HL-60/S4 (cell line): ENCODE results near the gene ATXN7L1.

Source experiments
- in situ Hi-C: fragments of 300-500 bp; cut with MboI; formaldehyde crosslinking; loops from 2 replicates; pipeline ENCODE4 v1.14.3; 2022; ENCODE audit warnings: low sequenced_read_pairs

The ATXN7L1 gene

GRCh38 chr7:105759670-105760550 lies 116.5 kb downstream of the ATXN7L1 start:
- in situ Hi-C loops: loop anchor here (25.0 kb wide), 2 partner anchors 277 to 402 kb away; no protein-coding TSS in a partner anchor

GRCh38 chr7:105756367-105756766 lies 120.0 kb downstream of the ATXN7L1 start:
- in situ Hi-C loops: loop anchor here (25.0 kb wide), 2 partner anchors 281 to 406 kb away; no protein-coding TSS in a partner anchor

- in situ Hi-C loops: loop anchor here (25.0 kb wide), 2 partner anchors 285 to 410 kb away; no protein-coding TSS in a partner anchor
These were observed 123.6 kb downstream of the ATXN7L1 start for GRCh38 chr7:105752671-105753275.

GRCh38 chr7:105751054-105751453 lies 125.3 kb downstream of the ATXN7L1 start:
- in situ Hi-C loops: loop anchor here (25.0 kb wide), 2 partner anchors 286 to 411 kb away; no protein-coding TSS in a partner anchor

- in situ Hi-C loops: no loop called here
These were observed 127.7 kb downstream of the ATXN7L1 start for GRCh38 chr7:105748701-105749100.

- in situ Hi-C loops: no loop called here
These were observed 130.6 kb downstream of the ATXN7L1 start for GRCh38 chr7:105745681-105746330.

- in situ Hi-C loops: no loop called here
These were observed 132.1 kb downstream of the ATXN7L1 start for GRCh38 chr7:105744258-105744657.

GRCh38 chr7:105743351-105744090 lies 132.9 kb downstream of the ATXN7L1 start:
- in situ Hi-C loops: no loop called here

- in situ Hi-C loops: no loop called here
These were observed 133.6 kb downstream of the ATXN7L1 start for GRCh38 chr7:105742787-105743186.

GRCh38 chr7:105741982-105742381 lies 134.4 kb downstream of the ATXN7L1 start:
- in situ Hi-C loops: no loop called here

GRCh38 chr7:105738133-105738532 lies 138.3 kb downstream of the ATXN7L1 start:
- in situ Hi-C loops: no loop called here

- in situ Hi-C loops: no loop called here
These were observed 142.2 kb downstream of the ATXN7L1 start for GRCh38 chr7:105734233-105734632.

- in situ Hi-C loops: no loop called here
These were observed 145.4 kb downstream of the ATXN7L1 start for GRCh38 chr7:105731042-105731441.

GRCh38 chr7:105728028-105728427 lies 148.4 kb downstream of the ATXN7L1 start:
- in situ Hi-C loops: no loop called here

- in situ Hi-C loops: no loop called here
These were observed 151.7 kb downstream of the ATXN7L1 start for GRCh38 chr7:105724688-105725087.

- in situ Hi-C loops: no loop called here
These were observed 152.8 kb downstream of the ATXN7L1 start for GRCh38 chr7:105723572-105723971.

- in situ Hi-C loops: no loop called here
These were observed 154.8 kb downstream of the ATXN7L1 start for GRCh38 chr7:105721571-105722104.

GRCh38 chr7:105719919-105720318 lies 156.5 kb downstream of the ATXN7L1 start:
- in situ Hi-C loops: no loop called here

- in situ Hi-C loops: no loop called here
These were observed 157.0 kb downstream of the ATXN7L1 start for GRCh38 chr7:105719395-105719794.

GRCh38 chr7:105718511-105718925 lies 157.9 kb downstream of the ATXN7L1 start:
- in situ Hi-C loops: no loop called here
